Measurements from ENCODE around the gene TBC1D32. TPM values are rescaled to one million over a fixed set of nuclear protein-coding genes. Genes with fewer than 3 reads are reported as not detected.
"Not testable (repeated sequence)": the region's sequence is repeated elsewhere in the genome, so short reads cannot be mapped to it uniquely, and the experiment has no call there.

The TBC1D32 gene
- total and polyA plus RNA-seq, 8 donors: 6.6 to 22.2 (median 15.9) TPM

DNA sequence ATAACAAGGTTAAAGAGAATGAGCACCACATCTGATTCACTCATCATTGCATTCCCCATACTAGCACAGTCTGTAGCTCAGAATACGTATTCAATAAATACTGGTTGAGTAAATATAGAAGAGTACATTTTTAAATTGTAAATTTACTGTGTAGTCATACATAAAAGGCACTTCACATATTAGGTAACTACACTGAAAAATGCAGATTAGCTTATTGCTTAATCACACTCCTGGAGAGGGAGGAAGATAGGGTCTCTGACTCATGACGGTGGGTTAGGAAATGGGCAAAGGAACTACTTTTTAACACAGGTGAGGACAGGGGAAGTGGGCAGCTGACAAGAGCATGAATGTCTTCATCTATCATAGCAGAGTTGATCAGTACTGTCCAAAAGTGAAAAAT, 133.2 kb downstream of the TBC1D32 start:
- TF ChIP-seq, protein P1, sequence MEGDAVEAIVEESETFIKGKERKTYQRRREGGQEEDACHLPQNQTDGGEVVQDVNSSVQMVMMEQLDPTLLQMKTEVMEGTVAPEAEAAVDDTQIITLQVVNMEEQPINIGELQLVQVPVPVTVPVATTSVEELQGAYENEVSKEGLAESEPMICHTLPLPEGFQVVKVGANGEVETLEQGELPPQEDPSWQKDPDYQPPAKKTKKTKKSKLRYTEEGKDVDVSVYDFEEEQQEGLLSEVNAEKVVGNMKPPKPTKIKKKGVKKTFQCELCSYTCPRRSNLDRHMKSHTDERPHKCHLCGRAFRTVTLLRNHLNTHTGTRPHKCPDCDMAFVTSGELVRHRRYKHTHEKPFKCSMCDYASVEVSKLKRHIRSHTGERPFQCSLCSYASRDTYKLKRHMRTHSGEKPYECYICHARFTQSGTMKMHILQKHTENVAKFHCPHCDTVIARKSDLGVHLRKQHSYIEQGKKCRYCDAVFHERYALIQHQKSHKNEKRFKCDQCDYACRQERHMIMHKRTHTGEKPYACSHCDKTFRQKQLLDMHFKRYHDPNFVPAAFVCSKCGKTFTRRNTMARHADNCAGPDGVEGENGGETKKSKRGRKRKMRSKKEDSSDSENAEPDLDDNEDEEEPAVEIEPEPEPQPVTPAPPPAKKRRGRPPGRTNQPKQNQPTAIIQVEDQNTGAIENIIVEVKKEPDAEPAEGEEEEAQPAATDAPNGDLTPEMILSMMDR (IDR thresholded peaks at IDR 0.05): no peak
- intact Hi-C loops (cut with DNase I): no loop called here
- Histone ChIP-seq H3K9me3 (no peaks in the 10 kb centered on the region), H3K4me3 (no peak overlapping the region), H3K4me1 (no peaks in the 10 kb centered on the region), H3K36me3 (no peaks in the 10 kb centered on the region), H3K27me3 (no peaks in the 10 kb centered on the region), H3K27ac (no peak overlapping the region)
- DNase-seq: no peak
- peak; percentile 73 for ATAC-seq

DNA sequence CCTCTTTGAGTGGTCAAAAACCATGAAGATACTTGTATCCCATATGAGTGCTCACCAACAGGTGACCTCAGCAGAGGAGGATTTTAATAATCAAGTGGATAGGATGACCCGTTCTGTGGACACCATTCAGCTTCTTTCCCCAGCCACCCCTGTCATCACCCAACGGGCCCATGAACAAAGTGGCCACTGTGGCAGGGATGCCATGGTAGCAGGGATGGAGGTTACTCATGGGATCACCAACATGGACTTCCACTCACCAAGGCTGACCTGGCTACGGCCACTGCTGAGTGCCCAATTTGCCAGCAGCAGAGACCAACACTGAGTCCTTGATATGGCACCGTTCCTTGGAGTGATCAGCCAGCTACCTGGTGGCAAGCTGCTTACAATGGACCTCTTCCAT, 138.2 kb downstream of the TBC1D32 start:
- ATAC-seq; H3K36me3 ChIP-seq; intact Hi-C loops (cut with DNase I): not testable (repeated sequence)

DNA sequence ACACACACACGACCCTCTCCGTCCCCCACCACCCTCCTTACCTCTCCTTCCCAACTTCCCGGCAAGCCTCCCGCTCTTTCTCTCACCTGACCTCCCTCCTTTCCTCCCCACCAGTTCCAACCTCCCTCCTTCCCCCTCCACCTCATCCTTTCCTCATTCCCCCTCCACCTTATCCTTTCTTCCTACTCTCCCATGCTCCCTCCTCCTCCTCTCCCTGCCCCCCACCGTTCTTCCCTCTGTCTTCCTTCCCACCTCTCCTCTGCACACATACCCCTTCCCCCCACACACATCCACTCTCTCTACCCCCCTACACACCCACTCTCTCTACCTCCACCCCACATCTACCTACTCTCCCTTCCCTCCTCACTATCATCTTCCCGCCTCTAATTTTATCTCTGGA, 144.2 kb downstream of the TBC1D32 start:
- H3K36me3 ChIP-seq: no peaks in the 10 kb centered on the region
- DNase-seq: no peak
- no peaks in the 10 kb centered on the region for H3K27me3 ChIP-seq
- TF ChIP-seq, protein P1 (IDR thresholded peaks at IDR 0.05): no peak
- H3K4me1 ChIP-seq: no peaks in the 10 kb centered on the region
- no peak overlapping the region for H3K4me3 ChIP-seq
- no peak overlapping the region for H3K27ac ChIP-seq
- ATAC-seq: no peak
- intact Hi-C loops (cut with DNase I): no loop called here
- H3K9me3 ChIP-seq: no peaks in the 10 kb centered on the region

More for the DNA sequence above, 138.2 kb downstream of the TBC1D32 start:
- not testable (repeated sequence) for H3K4me1 ChIP-seq, H3K27ac ChIP-seq, DNase-seq, H3K9me3 ChIP-seq, H3K27me3 ChIP-seq, H3K4me3 ChIP-seq

DNA sequence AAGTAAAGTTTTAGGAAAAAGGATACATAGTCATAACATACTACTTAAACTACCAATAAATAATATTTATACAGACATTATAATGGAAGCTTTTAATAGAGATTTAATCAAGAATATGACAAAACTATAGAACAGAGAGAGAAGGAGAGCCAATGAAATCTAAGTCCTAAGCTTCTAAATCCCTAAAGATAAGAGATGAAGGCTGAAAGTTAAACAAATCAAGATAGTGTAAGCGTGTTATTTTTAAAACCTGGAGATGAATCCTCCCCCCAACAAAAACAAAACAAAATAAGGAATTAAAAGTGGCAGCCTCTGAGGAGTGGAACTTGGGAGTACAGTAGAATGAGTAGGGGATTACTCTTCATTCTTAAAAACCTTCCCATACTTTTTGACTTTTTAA, 145.9 kb downstream of the TBC1D32 start:
- TF ChIP-seq, protein P1 (IDR thresholded peaks at IDR 0.05): no peak
- Histone ChIP-seq H3K27ac (no peak overlapping the region), H3K36me3 (no peaks in the 10 kb centered on the region), H3K4me3 (no peak overlapping the region), H3K4me1 (no peaks in the 10 kb centered on the region), H3K27me3 (no peaks in the 10 kb centered on the region), H3K9me3 (no peaks in the 10 kb centered on the region)
- ATAC-seq (no peak), DNase-seq (no peak)
- intact Hi-C loops (cut with DNase I): no loop called here

DNA sequence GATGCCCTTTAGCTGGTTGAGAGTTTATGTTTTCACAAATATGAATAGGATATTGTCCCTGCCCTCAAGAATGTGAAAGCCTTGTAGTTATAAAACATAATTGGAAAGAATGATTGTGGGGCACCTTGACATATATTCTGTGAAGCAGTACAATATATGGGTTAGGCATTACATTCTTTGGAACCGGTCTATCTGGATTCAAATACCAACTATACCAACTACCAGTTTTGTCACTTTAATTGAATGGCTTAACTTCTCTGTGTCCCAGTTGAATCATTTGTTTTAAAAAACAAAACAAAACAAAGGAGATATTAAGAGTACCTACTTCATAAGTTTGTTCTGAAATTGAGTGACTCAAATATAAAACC, 146.5 kb downstream of the TBC1D32 start:
- Histone ChIP-seq H3K27me3 (no peaks in the 10 kb centered on the region), H3K27ac (no peak overlapping the region), H3K9me3 (no peaks in the 10 kb centered on the region), H3K36me3 (no peaks in the 10 kb centered on the region), H3K4me1 (no peaks in the 10 kb centered on the region), H3K4me3 (no peak overlapping the region)
- TF ChIP-seq, protein P1 (IDR thresholded peaks at IDR 0.05): no peak
- peak; percentile 58 for ATAC-seq
- intact Hi-C loops (cut with DNase I): no loop called here
- peak in 1 of 4 donors; percentile 10 for DNase-seq

DNA sequence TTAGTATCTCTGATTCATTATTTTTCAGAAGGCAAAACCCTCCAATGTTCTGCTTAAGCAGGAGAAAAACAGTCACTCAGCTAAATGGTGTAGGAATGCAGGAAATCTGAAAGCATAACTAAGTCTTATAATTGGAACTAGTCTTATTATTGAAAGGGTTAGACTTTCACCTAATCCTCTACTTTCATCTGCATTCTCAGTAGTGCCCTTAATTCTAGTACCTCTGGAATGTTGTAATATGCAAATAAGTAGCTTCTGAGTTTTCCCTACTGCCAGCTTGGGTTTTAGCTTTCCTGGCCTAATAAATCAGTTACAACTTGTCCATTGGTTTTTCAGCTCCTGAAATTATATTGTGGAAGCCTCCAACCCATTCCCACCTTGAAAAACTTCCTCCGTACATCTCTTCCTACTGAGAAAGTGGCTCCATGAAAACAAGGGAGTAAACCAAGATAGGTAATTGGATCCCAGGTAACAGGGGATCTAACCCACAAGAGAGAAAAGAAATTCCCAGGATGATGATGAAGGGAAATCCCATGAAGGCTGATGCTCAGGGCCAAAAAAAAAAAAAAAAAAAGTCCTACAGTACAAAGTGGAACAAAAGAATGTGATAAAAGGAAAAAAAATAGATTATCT, 147.0 kb downstream of the TBC1D32 start:
- Histone ChIP-seq H3K27ac (no peak overlapping the region), H3K36me3 (no peaks in the 10 kb centered on the region), H3K27me3 (no peaks in the 10 kb centered on the region), H3K9me3 (no peaks in the 10 kb centered on the region), H3K4me1 (no peaks in the 10 kb centered on the region), H3K4me3 (no peak overlapping the region)
- TF ChIP-seq, protein P1 (IDR thresholded peaks at IDR 0.05): no peak
- ATAC-seq: peak; percentile 64
- DNase-seq: no peak
- intact Hi-C loops (cut with DNase I): no loop called here
